ENCODE results near the gene ERGIC3.

Gene ERGIC3

DNA sequence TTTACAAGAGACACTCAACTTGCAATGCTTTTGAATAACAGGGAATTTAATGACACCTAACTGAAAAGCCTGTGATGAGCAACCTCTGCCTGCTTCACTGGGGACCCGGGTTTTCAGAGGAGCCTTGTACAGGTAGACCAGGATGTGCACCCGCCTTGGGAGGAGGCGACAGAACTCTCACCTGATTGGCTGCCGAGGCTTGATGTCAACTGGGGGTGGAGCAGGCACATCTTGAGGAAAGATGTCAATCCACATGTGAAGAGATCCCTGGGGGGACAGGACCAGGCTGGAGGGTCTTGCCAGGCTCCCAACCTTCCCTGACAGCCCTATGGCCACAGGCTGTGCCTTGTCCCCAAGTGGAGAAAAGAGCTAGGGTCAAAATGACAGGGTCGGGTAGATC is 19.8 kb downstream of the ERGIC3 start:
- DNase-seq: no peak
- ATAC-seq: no peak

DNA sequence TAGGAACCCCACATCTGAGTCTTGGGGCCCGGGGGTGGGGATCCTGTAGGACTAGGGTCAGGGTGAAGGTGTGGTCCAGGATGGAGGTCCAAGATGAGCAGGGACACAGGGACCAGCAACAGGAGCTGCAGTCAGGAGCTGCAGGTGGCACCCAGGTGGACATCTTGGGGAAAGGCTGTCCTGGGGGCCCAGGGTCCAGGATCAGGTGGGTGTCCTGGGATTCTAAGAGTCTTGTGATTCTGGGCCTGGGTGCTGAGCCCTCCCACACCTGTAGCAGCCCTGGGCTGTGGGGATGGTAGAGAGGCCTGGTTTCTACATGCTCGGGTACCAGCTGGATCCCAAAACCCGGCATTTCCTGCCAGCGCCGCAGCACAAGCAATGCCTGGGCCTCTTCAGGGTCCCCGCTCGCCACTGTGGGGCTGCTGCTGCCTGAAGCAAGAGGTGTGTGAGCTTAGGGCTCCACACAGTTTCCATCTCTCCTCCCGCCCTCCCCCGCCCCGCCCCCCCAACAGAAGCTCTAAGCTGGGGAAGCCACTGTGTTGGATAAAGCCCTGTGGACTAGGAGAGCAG is 20.7 kb downstream of the ERGIC3 start:
- ATAC-seq (no peak), DNase-seq (no peak)

DNA sequence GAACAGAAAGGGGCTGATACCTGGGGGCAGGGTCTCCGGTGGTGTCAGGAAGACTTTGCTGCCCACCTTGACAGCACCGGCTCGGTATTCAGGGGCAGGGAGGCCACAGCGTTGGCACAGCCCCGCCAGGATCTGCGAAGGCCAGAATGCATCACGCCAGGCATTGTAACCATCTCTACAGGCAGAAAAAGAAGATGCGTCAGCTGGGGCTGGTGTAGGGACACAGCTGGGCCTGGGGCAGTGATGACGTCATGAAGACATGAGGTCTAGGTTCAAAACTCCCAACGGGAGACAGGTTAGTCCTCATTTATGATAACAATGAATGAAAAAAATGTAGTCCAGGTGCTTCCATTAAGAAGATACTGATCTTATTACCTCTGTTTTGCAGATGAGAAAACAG is 22.0 kb downstream of the ERGIC3 start:
- DNase-seq (no peak), ATAC-seq (no peak)

DNA sequence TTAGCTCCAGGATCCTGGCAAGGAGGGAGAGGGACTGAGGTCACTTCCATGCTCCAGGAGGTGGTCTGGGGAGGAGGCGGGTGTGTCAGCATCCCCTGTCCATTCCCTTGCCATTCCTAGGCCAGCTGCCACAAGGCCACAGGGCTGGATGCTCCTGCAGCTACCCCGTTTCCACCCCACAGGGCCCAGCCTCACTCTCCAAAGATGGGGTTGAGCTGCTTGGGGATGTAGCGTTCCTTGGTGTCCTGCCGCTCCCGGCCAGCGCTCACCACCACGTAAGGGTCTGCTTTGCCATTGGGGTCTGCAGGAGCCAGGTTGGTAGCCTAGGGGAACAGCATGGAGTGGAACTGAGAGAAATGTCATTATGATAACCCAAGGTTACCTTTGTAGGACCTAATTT is 23.0 kb downstream of the ERGIC3 start:
- no peak for ATAC-seq
- no peak for DNase-seq

DNA sequence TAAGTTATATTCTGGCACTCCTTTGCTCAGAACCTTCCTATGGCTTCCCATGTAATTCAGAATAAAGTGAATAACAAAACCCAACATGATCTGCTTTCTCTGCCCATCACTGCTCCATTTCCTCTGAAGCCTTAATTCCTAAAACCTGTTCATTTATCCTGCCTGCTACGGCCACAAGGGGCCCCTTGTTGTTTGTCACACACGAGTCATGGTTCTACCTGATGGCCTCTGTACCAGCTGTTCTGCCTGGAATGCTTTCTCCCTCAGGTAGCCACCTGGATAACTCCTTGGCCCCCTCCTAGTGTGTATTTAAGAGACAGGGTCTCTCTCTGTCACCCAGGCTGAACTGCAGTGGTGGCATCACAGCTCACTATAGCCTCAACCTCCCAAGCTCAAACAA is 26.8 kb downstream of the ERGIC3 start:
- ATAC-seq: no peak

DNA sequence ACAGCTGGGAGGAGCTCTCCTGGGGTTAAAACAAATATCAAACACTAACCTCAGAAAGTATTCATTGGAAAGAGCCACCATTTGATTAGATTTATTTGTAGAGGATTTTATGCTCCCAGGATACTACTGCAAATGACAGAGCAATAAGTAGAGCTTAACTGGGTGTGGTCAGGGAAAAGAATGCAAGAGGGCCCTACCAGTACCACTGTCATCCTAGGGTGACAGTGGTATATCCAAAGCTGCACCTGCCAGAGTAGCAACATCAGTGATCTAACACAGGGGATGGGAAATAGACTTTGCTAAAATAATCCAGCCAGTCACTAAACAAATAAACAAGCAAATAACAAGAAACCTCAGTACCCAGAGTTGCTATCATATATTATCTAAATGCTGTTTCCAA is 29.7 kb downstream of the ERGIC3 start:
- ATAC-seq: no peak
- no peak for DNase-seq

More for the DNA sequence above, 26.8 kb downstream of the ERGIC3 start:
- no peak for DNase-seq

DNA sequence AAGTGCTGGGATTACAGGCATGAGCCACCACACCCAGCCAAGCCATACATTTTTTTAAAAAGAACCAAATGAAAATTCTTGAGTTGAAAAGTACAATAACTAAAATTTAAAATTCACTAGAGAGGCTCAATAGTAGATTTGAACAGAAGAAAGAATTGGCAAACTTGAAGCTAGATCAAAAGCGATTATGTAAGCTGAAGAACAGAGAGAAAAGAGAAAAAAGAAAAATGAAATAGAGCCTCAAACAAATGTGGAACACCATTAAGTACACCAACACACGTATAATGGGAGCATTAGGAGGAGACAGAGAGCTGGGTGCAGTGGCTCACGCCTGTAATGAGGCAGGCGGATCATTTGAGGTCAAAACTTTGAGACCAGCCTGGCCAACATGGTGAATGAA is 31.0 kb downstream of the ERGIC3 start:
- no peak for DNase-seq
- ATAC-seq: no peak

DNA sequence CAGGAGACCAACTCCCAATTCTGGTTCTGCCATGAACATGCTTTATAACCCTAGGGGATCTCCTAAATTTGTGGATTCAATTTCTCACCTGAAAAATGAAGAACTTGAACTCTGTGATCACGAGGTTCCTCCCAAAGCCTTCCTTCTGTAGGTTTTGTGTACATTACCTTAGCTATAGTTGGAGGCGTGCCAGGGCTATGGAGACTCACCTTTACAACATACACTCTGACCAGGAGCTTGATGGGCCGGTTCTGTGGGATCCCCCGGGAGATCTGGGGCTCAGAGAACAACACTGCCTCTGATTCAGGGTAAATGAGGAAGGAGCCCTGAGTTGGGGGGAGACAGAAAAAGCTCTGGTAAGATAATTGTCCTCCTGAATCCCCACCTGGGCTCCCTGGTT is 34.1 kb downstream of the ERGIC3 start:
- ATAC-seq (no peak), DNase-seq (no peak)

DNA sequence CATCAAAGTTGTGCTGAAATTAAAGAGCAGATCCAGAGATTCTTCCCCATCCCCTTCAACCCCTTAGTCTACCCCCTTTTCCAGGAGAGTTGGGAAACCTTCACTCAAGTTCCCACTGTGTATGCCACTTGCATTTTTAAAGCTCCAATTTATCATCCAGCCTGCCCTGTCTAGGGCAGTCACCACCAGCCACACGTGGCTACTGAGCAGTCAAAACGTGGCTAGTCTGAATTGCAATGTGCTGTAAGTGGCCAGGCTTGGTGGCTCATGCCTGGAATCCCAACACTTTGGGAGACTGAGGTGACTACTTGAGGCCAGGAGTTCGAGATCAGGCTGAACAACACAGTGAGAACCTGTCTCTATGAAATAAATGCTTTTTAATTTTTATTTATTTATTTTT is 34.9 kb downstream of the ERGIC3 start:
- ATAC-seq: no peak

DNA sequence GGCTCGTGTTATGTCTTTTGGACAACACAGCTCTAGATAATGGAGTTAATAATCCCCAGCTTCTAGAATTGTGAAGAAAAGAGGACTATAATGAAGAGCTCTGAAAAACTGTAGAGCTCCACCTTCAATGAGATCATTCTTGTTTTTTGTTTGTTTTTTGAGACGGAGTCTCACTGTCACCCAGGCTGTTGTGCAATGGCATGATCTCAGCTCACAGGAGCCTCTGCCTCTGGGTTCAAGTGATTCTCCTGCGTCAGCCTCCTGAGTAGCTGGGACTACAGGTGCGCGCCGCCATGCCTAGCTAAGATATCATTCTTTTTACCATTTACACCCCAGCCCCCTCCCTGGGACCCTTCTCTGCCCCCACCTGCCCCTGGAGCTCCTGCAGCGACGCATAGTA is 36.6 kb downstream of the ERGIC3 start:
- DNase-seq (no peak), ATAC-seq (no peak)

More for the DNA sequence above, 34.9 kb downstream of the ERGIC3 start:
- DNase-seq: no peak

DNA sequence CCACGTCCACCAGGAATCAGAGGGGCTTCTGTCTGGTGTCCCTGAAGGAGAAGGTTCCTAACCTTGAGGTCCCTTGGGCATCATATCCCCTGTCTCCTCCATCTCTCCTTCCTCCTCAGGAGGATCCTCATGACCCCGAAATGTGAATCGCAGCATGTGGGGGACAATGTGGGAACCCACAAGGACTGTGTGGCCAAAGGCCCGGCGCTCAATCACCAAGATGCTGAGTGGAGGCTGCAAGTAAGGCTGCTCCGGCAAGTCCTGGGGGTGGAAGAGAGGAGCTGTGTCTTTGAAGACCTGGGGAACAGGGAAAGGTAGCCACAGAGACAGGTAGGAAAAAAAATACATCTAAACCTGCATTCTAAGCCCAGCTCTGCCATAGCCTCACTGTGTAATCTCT is 37.3 kb downstream of the ERGIC3 start:
- ATAC-seq (no peak), DNase-seq (no peak)

DNA sequence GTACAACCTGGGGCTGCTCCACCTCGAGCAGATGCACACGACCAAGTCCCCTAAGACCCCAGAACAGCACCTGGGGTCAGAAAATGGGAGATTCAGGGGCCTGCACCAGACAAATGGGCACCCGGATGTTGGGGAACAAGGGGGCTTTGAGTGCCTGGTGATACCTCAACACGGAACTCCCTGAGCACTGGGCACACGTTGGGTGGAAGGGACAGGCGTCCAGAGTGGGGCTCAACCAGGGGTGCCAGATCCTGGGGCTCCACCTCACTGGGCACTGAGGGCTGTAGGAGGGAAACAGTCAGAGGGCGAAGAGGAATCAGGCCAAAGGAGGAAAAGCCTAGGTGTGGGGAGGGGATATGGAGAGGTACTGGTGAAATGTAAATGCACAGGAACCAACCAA is 40.3 kb downstream of the ERGIC3 start:
- DNase-seq: no peak
- ATAC-seq: no peak

DNA sequence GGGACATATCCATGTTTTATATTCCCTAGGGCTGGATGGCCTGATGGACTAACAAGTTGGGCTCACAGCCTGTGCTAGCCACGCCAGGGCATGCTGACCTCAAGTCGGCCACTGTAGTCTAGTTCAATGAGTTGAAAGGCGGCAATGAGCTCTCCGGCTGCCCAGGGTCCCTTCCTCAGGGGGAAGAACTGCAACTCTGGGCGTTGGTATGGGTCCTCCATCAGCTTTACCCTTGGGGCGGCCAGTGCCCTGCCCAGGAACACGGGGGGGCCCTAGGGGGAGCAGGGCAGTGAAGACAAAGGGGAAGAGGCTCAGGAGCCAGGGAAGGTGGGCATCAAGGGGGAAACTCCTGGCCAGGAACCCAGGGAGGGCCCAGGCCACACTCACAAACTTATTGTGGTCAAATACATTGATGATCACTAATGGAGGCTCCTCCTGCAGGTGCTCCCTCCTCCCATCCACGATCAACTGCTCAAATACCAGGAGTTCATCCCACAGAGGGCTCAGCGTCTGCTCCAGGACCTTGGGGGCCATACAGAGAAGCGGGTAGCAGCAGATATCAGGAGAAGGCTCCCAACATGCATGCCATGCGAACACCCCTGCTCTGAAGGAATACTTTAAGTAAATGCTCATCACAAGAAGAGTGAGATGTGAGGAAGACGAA is 41.0 kb downstream of the ERGIC3 start:
- no peak for ATAC-seq
- DNase-seq: no peak

DNA sequence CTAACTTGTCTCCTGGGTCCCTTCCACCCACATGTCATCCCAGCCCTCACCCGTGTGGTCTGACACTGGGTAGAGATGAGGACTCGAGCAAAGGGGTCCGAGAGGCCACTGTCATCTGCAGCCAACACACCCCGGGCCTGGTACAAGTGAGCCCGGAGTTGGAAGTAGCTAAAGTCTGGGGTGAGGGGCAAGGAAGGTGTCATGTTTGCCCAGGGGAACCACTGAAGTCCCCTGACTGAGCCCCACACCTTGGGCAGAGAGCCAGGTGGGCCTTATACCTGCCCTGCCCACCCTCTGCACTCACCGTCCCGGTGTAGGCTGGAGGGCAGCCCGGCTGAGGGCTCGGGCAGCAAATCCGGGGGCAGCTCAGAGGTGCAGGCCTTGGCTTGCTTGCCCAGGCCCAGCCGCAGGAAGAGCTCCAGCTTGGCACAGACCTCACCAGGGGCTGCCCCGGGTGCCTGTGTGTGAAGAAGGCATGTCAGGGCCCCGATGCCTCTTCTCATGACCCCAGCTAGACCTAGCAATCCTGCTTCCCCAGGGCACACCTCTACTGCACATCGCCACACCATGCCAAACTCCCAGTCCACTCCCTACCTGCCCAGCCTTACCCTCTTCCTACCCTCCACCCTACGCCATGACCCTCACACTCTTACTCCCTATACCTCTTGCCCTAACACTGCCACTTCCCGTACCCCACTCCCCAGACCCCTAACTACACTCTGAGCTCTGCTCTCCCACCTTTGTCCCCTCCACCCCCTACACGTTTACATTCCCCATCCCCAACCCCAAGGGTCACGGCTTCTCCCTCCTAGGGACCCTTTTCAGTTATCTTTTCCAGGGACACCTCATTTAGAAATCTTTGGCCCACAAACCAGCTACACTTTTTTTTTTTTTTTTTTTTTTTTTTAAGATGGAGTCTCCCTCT is 42.0 kb downstream of the ERGIC3 start:
- ATAC-seq: peak; percentile 26

DNA sequence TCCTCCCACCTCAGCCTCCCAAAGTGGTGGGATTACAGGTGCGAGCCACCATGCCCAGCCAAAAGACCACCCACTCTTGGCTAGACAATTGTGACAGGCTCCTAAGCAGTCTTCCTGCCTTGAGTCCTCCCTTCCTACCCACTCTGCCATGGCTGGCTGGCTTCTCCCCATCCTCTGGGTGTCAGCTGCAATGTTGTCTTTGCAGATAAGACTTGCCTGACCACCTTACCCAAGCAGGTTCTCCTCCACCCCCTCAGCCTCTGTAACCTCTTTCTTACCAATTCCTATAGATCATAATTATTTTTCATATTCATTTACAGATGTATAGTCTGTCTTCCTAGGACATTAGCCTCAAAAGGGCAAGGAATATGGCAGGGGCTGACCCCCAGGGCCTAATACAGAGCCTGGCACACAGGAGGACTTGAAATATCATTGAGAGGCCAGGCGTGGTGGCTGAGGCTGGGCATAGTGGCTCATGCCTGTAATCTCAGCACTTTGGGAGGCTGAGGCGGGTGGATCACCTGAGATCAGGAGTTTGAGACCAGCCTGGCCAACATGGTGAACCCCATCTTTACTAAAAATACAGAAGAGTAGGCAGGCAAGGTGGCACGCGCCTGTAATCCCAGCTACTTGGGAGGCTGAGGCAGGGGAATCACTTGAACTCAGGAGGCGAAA is 45.0 kb downstream of the ERGIC3 start:
- no peak for ATAC-seq
- no peak for DNase-seq

More for the DNA sequence above, 42.0 kb downstream of the ERGIC3 start:
- no peak for DNase-seq

DNA sequence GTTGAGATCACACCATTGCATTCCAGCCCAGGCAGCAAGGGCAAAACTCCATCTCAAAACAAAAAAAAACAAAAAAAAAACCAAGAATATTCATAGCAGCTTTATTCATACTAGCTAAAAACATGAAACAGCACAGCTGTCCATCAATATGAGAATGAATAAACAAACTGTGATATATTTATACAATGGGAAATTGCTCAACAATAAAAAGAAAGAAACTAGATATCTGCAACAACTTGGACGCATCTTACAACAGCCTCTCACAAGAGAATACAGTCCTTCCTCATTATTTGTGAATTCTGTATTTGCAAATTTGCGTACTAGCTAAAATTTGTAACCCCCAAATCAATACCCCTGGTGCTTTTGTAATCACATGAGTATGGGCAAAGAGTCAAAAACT is 45.6 kb downstream of the ERGIC3 start:
- ATAC-seq: no peak
- DNase-seq: no peak

DNA sequence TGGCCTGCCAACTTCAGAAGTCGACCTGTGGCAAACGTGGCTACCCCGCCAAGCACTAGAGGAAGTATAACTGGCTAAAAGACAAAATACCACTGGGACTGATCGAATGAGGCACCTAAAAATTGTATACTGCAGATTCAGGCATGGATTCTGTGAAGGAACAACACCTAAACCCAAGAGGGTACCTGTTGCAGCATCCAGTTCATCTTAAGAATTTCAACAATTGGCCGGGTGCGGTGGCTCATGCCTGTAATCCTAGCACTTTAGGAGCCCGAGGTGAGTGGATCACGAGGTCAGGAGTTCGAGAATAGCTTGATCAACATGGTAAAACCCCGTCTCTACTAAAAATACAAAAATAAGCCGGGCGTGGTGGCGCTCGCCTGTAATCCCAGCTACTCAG is 46.5 kb downstream of the ERGIC3 start:
- DNase-seq: no peak
- ATAC-seq: no peak

DNA sequence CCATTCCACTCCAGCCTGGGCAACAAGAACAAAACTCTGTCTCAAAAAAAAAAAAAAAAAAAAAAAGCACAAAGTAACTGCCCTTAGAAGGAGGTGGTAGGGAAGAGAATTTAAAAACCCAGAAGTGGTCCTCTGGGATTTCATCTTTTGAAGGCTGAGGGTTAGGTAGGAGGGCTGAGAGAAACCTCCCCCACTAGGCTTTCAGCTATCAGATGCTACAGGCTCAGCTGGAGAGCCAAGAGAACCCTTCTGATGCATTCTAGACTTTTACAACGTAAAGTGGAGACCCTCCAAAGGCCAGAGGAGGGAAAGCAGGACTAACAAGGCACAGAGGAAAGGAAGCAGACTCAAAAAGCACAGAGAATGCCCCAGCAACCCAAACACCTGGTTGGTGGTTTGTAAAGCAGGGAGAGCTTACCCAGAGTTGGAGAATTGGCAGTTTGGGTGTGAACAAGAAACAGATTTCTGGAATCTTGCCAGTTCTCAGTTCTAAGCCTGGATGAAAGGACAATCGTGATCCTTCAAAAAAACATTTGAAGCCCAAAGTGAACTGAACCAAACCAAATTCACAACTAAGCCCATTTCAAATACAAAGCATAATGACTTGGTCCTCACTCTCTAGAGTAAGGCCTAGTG is 50.6 kb downstream of the ERGIC3 start:
- ATAC-seq (no peak), DNase-seq (no peak)

DNA sequence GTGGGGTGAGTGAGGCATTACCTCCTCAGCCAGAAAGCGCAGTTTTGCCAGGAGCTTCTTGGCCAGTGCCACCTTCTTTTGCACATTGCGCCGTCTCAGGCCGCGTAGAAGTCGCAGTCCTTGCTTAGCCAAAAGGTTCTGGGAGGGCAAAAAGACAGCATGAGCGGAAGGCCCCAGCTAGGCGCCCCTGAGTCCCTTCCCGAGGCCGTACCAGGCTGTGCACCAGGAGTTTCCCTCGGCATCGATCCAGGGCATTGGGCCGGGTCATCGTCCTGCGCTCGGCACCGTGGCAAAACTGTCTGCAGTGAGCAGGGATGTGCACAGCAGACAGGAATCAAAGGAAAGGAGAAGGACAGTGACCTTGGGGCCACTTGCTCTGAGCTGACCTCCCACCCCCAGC is 53.6 kb downstream of the ERGIC3 start:
- DNase-seq (no peak), ATAC-seq (no peak)

DNA sequence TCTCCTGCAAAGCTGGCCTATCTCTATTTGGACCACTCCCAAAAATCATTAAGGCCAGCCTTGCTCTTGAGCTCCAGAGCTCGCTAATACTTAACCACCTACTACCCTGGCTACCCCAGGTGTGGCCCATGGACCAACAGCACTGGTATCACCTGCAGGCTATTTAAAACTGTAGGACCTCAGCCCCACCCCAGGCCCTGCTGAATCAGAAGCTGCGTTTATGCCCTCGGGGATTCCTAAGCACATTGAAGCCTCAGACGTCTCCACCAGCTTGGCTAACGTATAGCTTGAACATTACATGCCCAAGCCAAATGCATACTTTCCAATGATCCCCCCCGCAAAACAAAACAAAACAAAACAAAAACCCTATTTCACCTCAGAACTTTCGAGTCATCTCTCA is 54.0 kb downstream of the ERGIC3 start:
- no peak for DNase-seq
- ATAC-seq: no peak

DNA sequence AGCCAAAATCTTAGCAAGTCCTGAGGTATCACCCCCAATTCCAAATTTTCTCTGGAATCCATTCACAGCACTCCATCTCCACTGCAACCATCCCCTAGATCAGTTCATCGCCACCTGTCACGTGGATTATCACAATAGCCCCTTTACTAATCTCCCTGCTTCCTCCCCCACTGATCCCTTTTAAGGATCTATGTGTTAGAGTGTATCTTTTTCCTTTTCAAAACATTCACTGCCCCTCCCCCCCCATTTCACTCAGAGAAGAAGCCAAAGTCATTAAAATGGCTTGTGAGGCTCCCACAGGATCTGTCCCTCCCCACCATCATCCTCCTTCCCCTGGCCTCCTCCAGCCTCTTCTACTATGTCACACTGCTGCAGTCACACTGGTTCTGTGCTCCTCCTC is 55.3 kb downstream of the ERGIC3 start:
- DNase-seq (no peak), ATAC-seq (no peak)

DNA sequence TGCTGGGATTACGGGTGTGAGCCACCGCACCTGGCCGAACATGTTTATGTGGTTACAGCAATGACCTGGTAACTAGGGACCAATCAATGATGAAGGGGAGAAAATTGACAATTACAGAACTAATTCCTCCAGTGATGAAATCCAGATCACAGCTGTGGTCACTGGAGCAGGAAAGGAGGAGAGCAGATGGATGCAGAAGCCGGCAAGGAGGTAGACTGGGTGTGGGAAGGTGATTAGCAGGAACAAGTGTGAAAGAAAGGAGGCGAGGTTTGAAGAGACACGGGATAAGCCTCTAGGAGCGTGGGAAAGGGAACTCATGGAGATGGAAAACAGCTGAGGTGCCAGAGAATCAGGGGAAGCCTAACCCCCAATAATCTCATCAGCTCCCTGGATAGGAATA is 56.6 kb downstream of the ERGIC3 start:
- DNase-seq (no peak), ATAC-seq (no peak)
